Measurements from ENCODE around the gene VCAN. TPM values are rescaled to one million over a fixed set of nuclear protein-coding genes. Genes with fewer than 3 reads are reported as not detected.

The VCAN gene
- total and polyA plus RNA-seq, 2 donors = 7.0 to 15.0 TPM

GRCh38 chr5:83556190-83556589 lies 84.6 kb downstream of the VCAN start:
- Histone ChIP-seq H3K27me3 (ENCODE audit: control insufficient read depth in 2 of 2, insufficient read depth in 1 of 2, low read length in 1 of 2) (no peaks in the 10 kb centered on the region), H3K36me3 (ENCODE audit: control insufficient read depth in 2 of 2, insufficient read depth in 2 of 2, low read length in 1 of 2) (no peaks in the 10 kb centered on the region), H3K9me3 (ENCODE audit: control insufficient read depth in 2 of 2, insufficient read depth in 1 of 2, low read length in 1 of 2) (no peaks in the 10 kb centered on the region), H3K4me3 (ENCODE audit: low read length in 2 of 2) (no peak overlapping the region), H3K4me1 (ENCODE audit: control insufficient read depth in 2 of 2, insufficient read depth in 2 of 2, low read length in 2 of 2) (no peaks in the 10 kb centered on the region), H3K27ac (ENCODE audit: low read depth in 1 of 2, low read length in 1 of 2) (no peak overlapping the region)
- WGBS = 76% methylated on average over 3 of the region's 3 CpGs
- DNase-seq (ENCODE audit: low read depth in 6 of 9, low spot score in 9 of 9) = no peak

- no peaks in the 10 kb centered on the region for H3K9me3 ChIP-seq (ENCODE audit: control insufficient read depth in 2 of 2, insufficient read depth in 1 of 2, low read length in 1 of 2)
- 86% methylated on average over 5 of the region's 5 CpGs for WGBS
- no peak overlapping the region for H3K27ac ChIP-seq (ENCODE audit: low read depth in 1 of 2, low read length in 1 of 2)
- no peaks in the 10 kb centered on the region for H3K36me3 ChIP-seq (ENCODE audit: control insufficient read depth in 2 of 2, insufficient read depth in 2 of 2, low read length in 1 of 2)
- no peaks in the 10 kb centered on the region for H3K4me1 ChIP-seq (ENCODE audit: control insufficient read depth in 2 of 2, insufficient read depth in 2 of 2, low read length in 2 of 2)
- H3K27me3 ChIP-seq (ENCODE audit: control insufficient read depth in 2 of 2, insufficient read depth in 1 of 2, low read length in 1 of 2) = no peaks in the 10 kb centered on the region
- no peak for DNase-seq (ENCODE audit: low read depth in 6 of 9, low spot score in 9 of 9)
- H3K4me3 ChIP-seq (ENCODE audit: low read length in 2 of 2) = no peak overlapping the region
Measured at GRCh38 chr5:83559118-83559785, 87.7 kb downstream of the VCAN start.

GRCh38 chr5:83562071-83562606 lies 90.6 kb downstream of the VCAN start:
- 99% methylated on average over 1 of the region's 1 CpG for WGBS
- Histone ChIP-seq H3K4me1 (ENCODE audit: control insufficient read depth in 2 of 2, insufficient read depth in 2 of 2, low read length in 2 of 2) (no peaks in the 10 kb centered on the region), H3K9me3 (ENCODE audit: control insufficient read depth in 2 of 2, insufficient read depth in 1 of 2, low read length in 1 of 2) (no peaks in the 10 kb centered on the region), H3K27ac (ENCODE audit: low read depth in 1 of 2, low read length in 1 of 2) (no peak overlapping the region), H3K4me3 (ENCODE audit: low read length in 2 of 2) (no peak overlapping the region), H3K36me3 (ENCODE audit: control insufficient read depth in 2 of 2, insufficient read depth in 2 of 2, low read length in 1 of 2) (no peaks in the 10 kb centered on the region), H3K27me3 (ENCODE audit: control insufficient read depth in 2 of 2, insufficient read depth in 1 of 2, low read length in 1 of 2) (no peaks in the 10 kb centered on the region)
- no peak for DNase-seq (ENCODE audit: low read depth in 6 of 9, low spot score in 9 of 9)

GRCh38 chr5:83562791-83563557 lies 91.4 kb downstream of the VCAN start:
- H3K27ac ChIP-seq (ENCODE audit: low read depth in 1 of 2, low read length in 1 of 2) = no peak overlapping the region
- H3K27me3 ChIP-seq (ENCODE audit: control insufficient read depth in 2 of 2, insufficient read depth in 1 of 2, low read length in 1 of 2) = no peaks in the 10 kb centered on the region
- 97% methylated on average over 5 of the region's 5 CpGs for WGBS
- no peak overlapping the region for H3K4me3 ChIP-seq (ENCODE audit: low read length in 2 of 2)
- no peaks in the 10 kb centered on the region for H3K36me3 ChIP-seq (ENCODE audit: control insufficient read depth in 2 of 2, insufficient read depth in 2 of 2, low read length in 1 of 2)
- H3K4me1 ChIP-seq (ENCODE audit: control insufficient read depth in 2 of 2, insufficient read depth in 2 of 2, low read length in 2 of 2) = no peaks in the 10 kb centered on the region
- DNase-seq (ENCODE audit: low read depth in 6 of 9, low spot score in 9 of 9) = no peak
- H3K9me3 ChIP-seq (ENCODE audit: control insufficient read depth in 2 of 2, insufficient read depth in 1 of 2, low read length in 1 of 2) = no peaks in the 10 kb centered on the region

- no peak overlapping the region for H3K4me3 ChIP-seq (ENCODE audit: low read length in 2 of 2)
- H3K4me1 ChIP-seq (ENCODE audit: control insufficient read depth in 2 of 2, insufficient read depth in 2 of 2, low read length in 2 of 2) = no peaks in the 10 kb centered on the region
- 91% methylated on average over 7 of the region's 7 CpGs for WGBS
- H3K27ac ChIP-seq (ENCODE audit: low read depth in 1 of 2, low read length in 1 of 2) = no peak overlapping the region
- no peak for DNase-seq (ENCODE audit: low read depth in 6 of 9, low spot score in 9 of 9)
- H3K9me3 ChIP-seq (ENCODE audit: control insufficient read depth in 2 of 2, insufficient read depth in 1 of 2, low read length in 1 of 2) = no peaks in the 10 kb centered on the region
- H3K36me3 ChIP-seq (ENCODE audit: control insufficient read depth in 2 of 2, insufficient read depth in 2 of 2, low read length in 1 of 2) = no peaks in the 10 kb centered on the region
- no peaks in the 10 kb centered on the region for H3K27me3 ChIP-seq (ENCODE audit: control insufficient read depth in 2 of 2, insufficient read depth in 1 of 2, low read length in 1 of 2)
Measured at GRCh38 chr5:83563631-83564030, 92.1 kb downstream of the VCAN start.

- Histone ChIP-seq H3K27me3 (ENCODE audit: control insufficient read depth in 2 of 2, insufficient read depth in 1 of 2, low read length in 1 of 2) (no peaks in the 10 kb centered on the region), H3K4me3 (ENCODE audit: low read length in 2 of 2) (no peak overlapping the region), H3K4me1 (ENCODE audit: control insufficient read depth in 2 of 2, insufficient read depth in 2 of 2, low read length in 2 of 2) (no peaks in the 10 kb centered on the region), H3K36me3 (ENCODE audit: control insufficient read depth in 2 of 2, insufficient read depth in 2 of 2, low read length in 1 of 2) (no peaks in the 10 kb centered on the region), H3K9me3 (ENCODE audit: control insufficient read depth in 2 of 2, insufficient read depth in 1 of 2, low read length in 1 of 2) (no peaks in the 10 kb centered on the region), H3K27ac (ENCODE audit: low read depth in 1 of 2, low read length in 1 of 2) (no peak overlapping the region)
- peak; percentile 11 to 72 (median 33) for DNase-seq (ENCODE audit: low read depth in 6 of 9, low spot score in 9 of 9)
- WGBS = 37% methylated on average over 5 of the region's 5 CpGs
Measured at GRCh38 chr5:83564069-83564749, 92.7 kb downstream of the VCAN start.

GRCh38 chr5:83567741-83568140 lies 96.2 kb downstream of the VCAN start:
- WGBS = 89% methylated on average over 2 of the region's 2 CpGs
- DNase-seq (ENCODE audit: low read depth in 6 of 9, low spot score in 9 of 9) = no peak
- no peak overlapping the region for H3K27ac ChIP-seq (ENCODE audit: low read depth in 1 of 2, low read length in 1 of 2)
- H3K27me3 ChIP-seq (ENCODE audit: control insufficient read depth in 2 of 2, insufficient read depth in 1 of 2, low read length in 1 of 2) = no peaks in the 10 kb centered on the region
- H3K9me3 ChIP-seq (ENCODE audit: control insufficient read depth in 2 of 2, insufficient read depth in 1 of 2, low read length in 1 of 2) = no peaks in the 10 kb centered on the region
- no peaks in the 10 kb centered on the region for H3K36me3 ChIP-seq (ENCODE audit: control insufficient read depth in 2 of 2, insufficient read depth in 2 of 2, low read length in 1 of 2)
- no peak overlapping the region for H3K4me3 ChIP-seq (ENCODE audit: low read length in 2 of 2)
- H3K4me1 ChIP-seq (ENCODE audit: control insufficient read depth in 2 of 2, insufficient read depth in 2 of 2, low read length in 2 of 2) = no peaks in the 10 kb centered on the region

GRCh38 chr5:83568186-83568585 lies 96.6 kb downstream of the VCAN start:
- DNase-seq (ENCODE audit: low read depth in 6 of 9, low spot score in 9 of 9) = no peak
- Histone ChIP-seq H3K27ac (ENCODE audit: low read depth in 1 of 2, low read length in 1 of 2) (no peak overlapping the region), H3K27me3 (ENCODE audit: control insufficient read depth in 2 of 2, insufficient read depth in 1 of 2, low read length in 1 of 2) (no peaks in the 10 kb centered on the region), H3K4me1 (ENCODE audit: control insufficient read depth in 2 of 2, insufficient read depth in 2 of 2, low read length in 2 of 2) (no peaks in the 10 kb centered on the region), H3K36me3 (ENCODE audit: control insufficient read depth in 2 of 2, insufficient read depth in 2 of 2, low read length in 1 of 2) (no peaks in the 10 kb centered on the region), H3K9me3 (ENCODE audit: control insufficient read depth in 2 of 2, insufficient read depth in 1 of 2, low read length in 1 of 2) (no peaks in the 10 kb centered on the region), H3K4me3 (ENCODE audit: low read length in 2 of 2) (no peak overlapping the region)
- 88% methylated on average over 2 of the region's 2 CpGs for WGBS

- Histone ChIP-seq H3K9me3 (ENCODE audit: control insufficient read depth in 2 of 2, insufficient read depth in 1 of 2, low read length in 1 of 2) (no peaks in the 10 kb centered on the region), H3K36me3 (ENCODE audit: control insufficient read depth in 2 of 2, insufficient read depth in 2 of 2, low read length in 1 of 2) (no peaks in the 10 kb centered on the region), H3K4me3 (ENCODE audit: low read length in 2 of 2) (no peak overlapping the region), H3K4me1 (ENCODE audit: control insufficient read depth in 2 of 2, insufficient read depth in 2 of 2, low read length in 2 of 2) (no peaks in the 10 kb centered on the region), H3K27ac (ENCODE audit: low read depth in 1 of 2, low read length in 1 of 2) (no peak overlapping the region), H3K27me3 (ENCODE audit: control insufficient read depth in 2 of 2, insufficient read depth in 1 of 2, low read length in 1 of 2) (no peaks in the 10 kb centered on the region)
- 97% methylated on average over 2 of the region's 2 CpGs for WGBS
- DNase-seq (ENCODE audit: low read depth in 6 of 9, low spot score in 9 of 9) = no peak
Measured at GRCh38 chr5:83570916-83571315, 99.4 kb downstream of the VCAN start.
